Hepatic stellate cell (primary cell): ENCODE measurements around the gene PCMT1.
"Not testable (repeated sequence)": the region's sequence is repeated elsewhere in the genome, so short reads cannot be mapped to it uniquely, and the experiment has no call there.

Experiments
- DNase-seq: peaks from one replicate; pipeline ENCODE4 v3.0.0; 2011; ENCODE audit warnings: low spot score

Gene PCMT1

GRCh38 chr6:149820506-149820905 is 71.0 kb downstream of the PCMT1 start:
- DNase-seq = no peak

- DNase-seq = no peak
Measured at GRCh38 chr6:149821492-149821891, 72.0 kb downstream of the PCMT1 start.

- DNase-seq = no peak
Measured at GRCh38 chr6:149823013-149823412, 73.5 kb downstream of the PCMT1 start.

GRCh38 chr6:149825292-149825691 is 75.8 kb downstream of the PCMT1 start:
- no peak for DNase-seq

- no peak for DNase-seq
Measured at GRCh38 chr6:149830731-149831307, 81.3 kb downstream of the PCMT1 start.

- DNase-seq = no peak
Measured at GRCh38 chr6:149831308-149831820, 81.8 kb downstream of the PCMT1 start.

- no peak for DNase-seq
Measured at GRCh38 chr6:149833651-149834050, 84.1 kb downstream of the PCMT1 start.

GRCh38 chr6:149834513-149835481 is 85.3 kb downstream of the PCMT1 start:
- peak; percentile 41 for DNase-seq

- DNase-seq = peak; percentile 85
Measured at GRCh38 chr6:149840345-149841075, 91.0 kb downstream of the PCMT1 start.

GRCh38 chr6:149842331-149842730 is 92.8 kb downstream of the PCMT1 start:
- no peak for DNase-seq

GRCh38 chr6:149843051-149843633 is 93.6 kb downstream of the PCMT1 start:
- no peak for DNase-seq

- DNase-seq = not testable (repeated sequence)
Measured at GRCh38 chr6:149844036-149844435, 94.5 kb downstream of the PCMT1 start.

- no peak for DNase-seq
Measured at GRCh38 chr6:149844480-149844879, 94.9 kb downstream of the PCMT1 start.

- DNase-seq = no peak
Measured at GRCh38 chr6:149845549-149845948, 96.0 kb downstream of the PCMT1 start.

- DNase-seq = peak; percentile 71
Measured at GRCh38 chr6:149846321-149846720, 96.8 kb downstream of the PCMT1 start.

GRCh38 chr6:149847939-149848267 is 98.4 kb downstream of the PCMT1 start:
- no peak for DNase-seq

GRCh38 chr6:149848343-149848742 is 98.8 kb downstream of the PCMT1 start:
- DNase-seq = not testable (repeated sequence)

GRCh38 chr6:149851461-149852110 is 102.0 kb downstream of the PCMT1 start:
- no peak for DNase-seq

GRCh38 chr6:149852180-149852579 is 102.6 kb downstream of the PCMT1 start:
- no peak for DNase-seq

GRCh38 chr6:149852881-149853280 is 103.3 kb downstream of the PCMT1 start:
- no peak for DNase-seq

GRCh38 chr6:149854017-149854416 is 104.5 kb downstream of the PCMT1 start:
- not testable (repeated sequence) for DNase-seq

GRCh38 chr6:149854532-149854931 is 105.0 kb downstream of the PCMT1 start:
- DNase-seq = no peak
